NCI-H748 treated with DMSO at 0.1 percent for 48 hours (cell line): ENCODE data around the gene HSPA1A.

ENCODE experiments used
- DNase-seq: peaks from one replicate; lab custom pipeline; 2025; lab: John Stamatoyannopoulos, UW

The HSPA1A gene

DNA sequence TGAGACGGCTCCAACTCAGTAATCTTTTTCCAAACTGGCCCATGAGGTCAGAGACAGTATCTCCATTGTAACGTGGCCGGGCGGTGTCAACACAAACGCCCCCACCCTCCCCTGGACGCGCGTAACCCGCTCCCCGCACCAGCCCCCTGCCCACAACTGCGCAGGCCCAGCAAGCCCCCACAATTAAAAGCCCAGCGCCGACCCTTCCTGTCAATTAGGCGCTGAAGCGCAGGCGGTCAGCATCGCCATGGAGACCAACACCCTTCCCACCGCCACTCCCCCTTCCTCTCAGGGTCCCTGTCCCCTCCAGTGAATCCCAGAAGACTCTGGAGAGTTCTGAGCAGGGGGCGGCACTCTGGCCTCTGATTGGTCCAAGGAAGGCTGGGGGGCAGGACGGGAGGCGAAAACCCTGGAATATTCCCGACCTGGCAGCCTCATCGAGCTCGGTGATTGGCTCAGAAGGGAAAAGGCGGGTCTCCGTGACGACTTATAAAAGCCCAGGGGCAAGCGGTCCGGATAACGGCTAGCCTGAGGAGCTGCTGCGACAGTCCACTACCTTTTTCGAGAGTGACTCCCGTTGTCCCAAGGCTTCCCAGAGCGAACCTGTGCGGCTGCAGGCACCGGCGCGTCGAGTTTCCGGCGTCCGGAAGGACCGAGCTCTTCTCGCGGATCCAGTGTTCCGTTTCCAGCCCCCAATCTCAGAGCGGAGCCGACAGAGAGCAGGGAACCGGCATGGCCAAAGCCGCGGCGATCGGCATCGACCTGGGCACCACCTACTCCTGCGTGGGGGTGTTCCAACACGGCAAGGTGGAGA lies at the start of gene HSPA1A, which contains the start of gene HSPA1L:
HSPA1A (plus strand) TSS at position 519 of the 814 bp plus-strand sequence; CDS start at position 733, 214 bp downstream.
HSPA1L (minus strand) TSS at position 259 of the 814 bp plus-strand sequence. CDS start 3,311 bp downstream, outside the sequence.
- peak; percentile 97 for DNase-seq

DNA sequence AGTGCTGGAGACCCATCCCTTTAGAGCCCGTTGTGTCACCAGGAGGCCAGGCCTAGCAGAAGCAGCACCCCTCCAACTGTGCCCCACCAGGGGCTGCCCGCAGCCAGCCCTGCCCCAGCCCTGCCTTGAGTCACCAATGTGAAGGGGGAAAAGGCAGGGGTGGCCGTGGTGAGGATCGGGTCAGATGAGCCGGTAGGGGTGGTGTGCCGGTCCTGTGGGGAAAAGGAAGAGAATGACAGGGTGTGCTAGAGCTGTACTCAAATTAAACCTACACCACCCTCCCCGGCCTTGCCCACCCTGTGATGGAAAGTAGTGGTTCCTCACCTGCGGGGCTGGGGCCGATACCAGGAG lies 49.8 kb upstream of the HSPA1A start:
- DNase-seq = no peak

DNA sequence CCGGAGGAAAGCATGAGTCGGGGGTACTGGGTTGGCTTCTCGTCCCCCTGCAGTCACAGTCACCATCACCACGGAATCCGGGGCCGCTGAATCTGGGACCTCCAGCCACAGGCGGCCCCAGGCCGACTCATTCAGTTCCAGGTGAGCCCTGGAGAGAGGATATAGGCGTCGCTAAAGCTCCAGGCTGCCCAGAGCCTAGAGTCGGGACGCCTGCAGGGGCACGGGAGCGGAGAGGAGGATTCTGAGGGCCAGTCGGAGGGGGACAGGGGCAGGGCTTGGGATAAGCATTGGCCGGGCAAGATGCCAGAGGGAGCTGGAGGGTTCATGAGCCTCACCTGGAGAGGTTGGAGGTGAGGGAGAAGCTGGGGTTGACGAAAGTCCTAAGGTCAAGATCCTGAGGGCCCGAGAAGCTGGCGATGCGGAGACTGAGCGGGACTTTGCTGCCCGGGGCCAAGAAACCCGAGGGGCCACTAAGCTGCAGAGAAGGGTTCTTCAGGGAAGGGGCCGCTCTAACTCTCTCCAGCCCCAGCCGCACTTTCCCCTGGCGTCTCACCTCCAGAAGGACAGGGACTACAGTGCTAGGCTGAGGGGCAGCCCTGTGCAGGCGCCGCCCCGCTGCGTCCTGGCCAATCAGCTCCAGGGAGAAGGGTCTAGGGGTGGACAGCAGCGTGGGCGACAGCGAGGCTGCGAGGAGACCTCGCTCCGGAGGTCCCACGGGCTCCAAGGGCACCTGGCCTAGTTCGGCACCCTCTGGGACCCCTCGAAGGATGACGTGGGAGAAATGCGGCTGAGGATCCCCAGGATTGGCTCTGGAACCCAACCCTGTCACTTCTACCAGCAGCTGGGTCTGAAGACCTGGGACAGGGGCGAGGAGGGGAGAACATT lies 49.2 kb upstream of the HSPA1A start:
- DNase-seq = no peak

DNA sequence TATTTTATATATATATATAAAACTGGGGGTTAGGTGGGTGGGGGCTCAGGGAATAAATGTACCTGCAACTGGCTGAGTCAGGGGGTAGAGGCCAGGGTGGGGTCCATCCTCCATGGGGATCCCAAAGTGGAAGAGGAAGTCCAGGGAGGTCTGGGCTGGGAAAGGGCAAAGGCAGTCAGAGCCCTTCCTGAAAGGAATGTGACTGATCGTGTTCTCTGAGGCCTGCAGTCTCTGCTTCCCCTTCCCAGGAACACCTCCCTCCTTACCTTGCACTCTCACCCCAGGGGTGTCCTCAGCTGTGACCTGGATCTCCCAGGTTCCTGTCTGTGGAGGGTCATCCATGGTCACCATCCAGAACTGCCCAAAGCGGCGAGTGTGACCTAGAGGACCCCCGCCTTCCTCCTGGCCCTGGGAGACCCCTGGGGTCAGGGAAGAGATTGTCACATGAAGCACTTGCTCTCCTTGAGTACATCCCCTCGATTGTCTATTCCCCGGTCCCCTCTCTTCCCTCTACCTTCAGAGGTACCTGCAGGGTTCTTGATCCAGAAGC lies 48.2 kb upstream of the HSPA1A start:
- DNase-seq = no peak

DNA sequence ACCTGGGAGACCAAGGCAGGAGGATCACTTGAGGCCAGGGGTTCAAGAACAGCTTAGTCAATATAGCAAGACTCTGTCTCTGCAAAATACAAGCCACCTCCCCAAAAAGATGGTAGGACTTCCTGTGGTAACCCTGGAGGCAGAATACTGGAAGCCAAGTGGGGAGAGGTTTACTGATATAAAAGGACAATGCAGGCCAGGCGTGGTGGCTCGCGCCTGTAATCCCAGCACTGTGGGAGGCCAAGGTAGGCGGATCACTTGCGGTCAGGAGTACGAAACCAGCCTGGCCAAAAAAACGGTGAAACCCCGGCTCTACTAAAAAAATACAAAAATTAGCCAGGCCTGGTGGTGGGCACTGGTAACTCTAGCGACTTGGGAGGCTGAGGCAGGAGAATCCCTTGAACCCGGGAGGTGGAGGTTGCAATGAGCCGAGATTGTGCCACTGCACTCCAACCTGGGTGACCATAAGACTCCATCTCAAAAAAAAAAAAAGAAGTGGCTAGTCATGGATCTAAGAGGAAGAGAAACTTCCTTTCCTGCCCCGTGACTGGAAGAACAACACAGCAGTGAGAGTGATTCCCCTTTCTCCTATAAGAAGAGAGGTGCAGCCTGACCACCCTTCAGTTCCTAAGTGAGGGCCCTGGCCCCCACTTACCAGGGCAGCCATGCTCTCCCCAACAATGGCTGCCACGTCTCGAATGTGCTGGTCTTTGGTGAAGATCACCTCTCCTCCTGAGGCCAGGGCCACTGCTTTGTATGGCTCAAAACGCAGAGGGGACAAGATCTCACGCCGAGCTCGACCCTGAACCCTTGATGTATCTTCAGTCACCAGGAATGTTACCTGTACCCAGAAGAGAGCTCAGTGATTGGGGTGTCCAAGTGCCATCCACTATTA lies 46.7 kb upstream of the HSPA1A start:
- DNase-seq = no peak

DNA sequence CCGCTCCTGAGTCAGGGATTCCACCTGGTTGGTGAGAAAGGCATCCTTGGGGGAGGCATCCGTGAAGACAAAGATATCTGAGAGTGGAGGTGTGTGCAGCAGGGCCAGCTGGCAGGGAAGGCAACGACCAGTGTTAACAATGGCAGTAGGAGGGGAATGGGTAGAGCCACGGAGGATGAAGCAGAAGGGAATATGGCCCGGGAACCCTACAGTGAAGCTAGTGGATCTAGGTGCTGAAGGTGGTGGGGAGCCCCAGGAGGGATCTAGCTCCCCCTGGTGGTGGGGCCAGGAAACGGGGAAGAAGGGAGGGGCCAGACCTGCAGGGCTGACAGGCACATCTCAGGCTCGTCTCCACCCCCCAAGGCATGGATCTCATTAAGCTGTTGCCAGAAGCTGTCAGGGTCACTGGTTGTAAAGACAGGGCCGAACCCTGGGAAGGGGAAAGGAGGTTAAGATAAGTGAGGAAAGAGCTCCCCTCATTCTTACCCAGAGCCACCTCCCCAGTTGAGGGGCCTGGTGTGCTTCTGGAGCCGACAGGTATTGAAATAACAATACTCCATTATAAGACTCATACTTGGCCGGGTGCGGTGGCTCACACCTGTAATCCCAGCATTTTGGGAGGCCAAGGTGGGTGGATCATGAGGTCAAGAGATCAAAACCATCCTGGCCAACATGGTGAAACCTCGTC lies 45.5 kb upstream of the HSPA1A start:
- DNase-seq = peak; percentile 63

DNA sequence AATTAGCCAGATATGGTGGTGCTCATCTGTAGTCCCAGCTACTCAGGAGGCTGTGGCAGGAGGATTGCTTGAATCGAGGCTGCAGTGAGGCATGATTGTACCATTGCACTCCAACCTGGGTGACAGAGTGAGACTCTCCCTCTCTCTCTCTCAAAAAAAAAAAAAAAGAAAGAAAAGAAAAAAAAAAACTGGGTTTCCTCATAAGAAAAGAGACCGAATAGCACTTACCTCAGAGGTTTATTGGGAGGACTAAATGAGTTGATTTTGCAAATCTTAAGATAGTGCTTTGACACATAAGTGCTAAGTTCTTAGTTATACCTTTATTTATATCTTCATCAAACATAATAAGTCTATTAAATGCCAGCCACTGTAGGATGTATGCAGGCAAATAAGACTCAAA lies 44.5 kb upstream of the HSPA1A start:
- DNase-seq = no peak

DNA sequence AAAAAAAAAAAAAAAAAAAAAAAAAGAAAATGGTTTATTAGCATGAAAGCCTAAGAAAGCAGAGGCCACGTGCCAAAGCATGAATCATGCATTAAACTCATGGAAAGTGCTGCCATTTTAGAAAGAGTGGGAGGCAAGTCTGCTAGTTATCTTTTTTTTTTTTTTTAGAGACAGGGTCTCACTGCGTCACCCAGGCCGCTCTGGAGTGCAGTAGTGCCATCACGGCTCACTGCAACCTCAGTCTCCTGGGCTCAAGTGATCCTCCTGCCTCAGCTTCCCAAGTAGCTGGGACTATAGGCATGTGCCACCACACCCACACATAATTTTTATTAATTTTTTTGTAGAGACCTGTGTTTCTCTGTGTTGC lies 43.4 kb upstream of the HSPA1A start:
- no peak for DNase-seq

DNA sequence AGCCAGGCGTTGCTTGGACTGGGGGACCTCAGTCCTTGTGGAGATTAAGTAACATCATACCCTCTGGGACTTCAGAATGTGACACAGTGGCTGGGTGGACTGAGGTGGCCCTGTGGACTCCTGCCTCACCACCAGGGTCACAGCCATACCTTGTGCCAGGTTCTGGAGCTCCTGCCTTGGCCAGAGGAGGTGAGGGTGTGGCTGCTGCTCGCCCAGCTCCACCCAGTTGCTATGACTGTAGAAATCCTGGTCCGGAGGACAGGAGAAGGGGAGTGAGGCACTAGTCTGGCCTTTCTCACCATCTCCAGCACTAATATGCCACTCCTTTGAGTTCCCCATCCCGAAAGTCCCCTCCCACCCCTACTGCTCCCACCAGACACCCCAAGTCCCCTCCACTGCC lies 40.2 kb upstream of the HSPA1A start:
- DNase-seq = no peak

DNA sequence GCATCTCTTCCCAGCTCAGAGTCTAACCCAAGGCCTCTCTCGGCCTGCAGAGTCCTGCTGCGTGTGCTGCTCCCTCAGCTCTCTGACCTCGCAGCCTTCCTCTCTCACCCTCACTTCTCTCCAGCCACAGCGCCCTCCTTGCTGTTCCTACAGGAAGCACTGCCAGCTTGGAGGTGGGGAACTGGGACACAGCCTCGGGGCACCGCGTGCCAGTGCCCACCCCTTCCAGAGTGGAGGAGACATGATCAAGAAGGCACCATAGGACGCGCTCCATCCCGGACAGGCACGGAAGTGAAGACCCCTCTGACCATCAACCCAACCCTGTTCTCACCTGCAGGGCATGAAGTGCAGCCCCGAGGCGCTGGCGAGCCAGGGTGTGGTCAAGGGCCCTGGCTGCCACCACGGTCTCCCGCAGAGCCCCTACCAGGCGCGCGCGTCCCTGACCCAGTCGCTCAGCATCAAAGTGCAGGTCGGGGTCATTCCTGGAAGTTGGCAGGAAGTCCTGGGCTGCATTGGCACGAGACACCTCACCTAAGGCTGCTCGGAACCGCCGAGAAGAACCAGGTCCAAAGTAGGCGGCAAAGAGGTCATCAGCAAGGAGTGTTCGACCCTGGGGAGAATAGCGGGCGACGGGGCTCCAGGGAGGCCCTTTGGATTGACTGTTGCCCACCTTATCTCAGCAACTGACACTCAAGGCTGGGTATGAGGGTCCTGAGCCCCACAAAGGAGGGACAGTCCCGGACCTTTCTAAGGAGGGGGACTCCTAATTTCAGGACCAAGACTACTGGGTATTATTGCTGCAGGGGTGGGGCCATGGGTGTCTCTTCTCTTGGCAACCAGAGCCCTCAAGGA lies 39.5 kb upstream of the HSPA1A start:
- no peak for DNase-seq

DNA sequence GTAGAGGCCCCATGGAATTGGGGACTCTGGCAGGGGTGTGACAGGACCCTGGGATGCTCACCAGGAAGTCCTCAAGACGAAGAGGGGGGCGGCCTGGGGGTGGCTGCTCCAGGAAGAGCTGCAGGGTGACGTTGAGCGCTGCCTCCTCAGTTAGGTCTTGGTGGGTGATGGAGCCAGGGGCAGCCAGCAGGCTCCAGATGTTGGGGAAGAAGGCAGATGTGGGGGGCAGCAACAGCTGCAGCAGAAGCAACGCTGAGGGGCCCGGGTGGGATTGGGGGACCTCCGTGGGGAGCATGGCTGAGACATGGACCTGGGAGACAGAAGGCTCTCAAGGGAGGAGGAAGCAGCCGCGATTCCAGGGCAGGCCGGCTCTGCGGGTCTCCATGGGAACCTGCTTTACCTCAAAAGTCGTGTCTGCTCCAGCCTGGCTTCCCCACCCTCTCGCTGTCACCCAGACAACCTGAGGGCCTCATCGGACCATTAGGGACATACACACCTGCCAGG lies 38.8 kb upstream of the HSPA1A start:
- DNase-seq = peak; percentile 46

DNA sequence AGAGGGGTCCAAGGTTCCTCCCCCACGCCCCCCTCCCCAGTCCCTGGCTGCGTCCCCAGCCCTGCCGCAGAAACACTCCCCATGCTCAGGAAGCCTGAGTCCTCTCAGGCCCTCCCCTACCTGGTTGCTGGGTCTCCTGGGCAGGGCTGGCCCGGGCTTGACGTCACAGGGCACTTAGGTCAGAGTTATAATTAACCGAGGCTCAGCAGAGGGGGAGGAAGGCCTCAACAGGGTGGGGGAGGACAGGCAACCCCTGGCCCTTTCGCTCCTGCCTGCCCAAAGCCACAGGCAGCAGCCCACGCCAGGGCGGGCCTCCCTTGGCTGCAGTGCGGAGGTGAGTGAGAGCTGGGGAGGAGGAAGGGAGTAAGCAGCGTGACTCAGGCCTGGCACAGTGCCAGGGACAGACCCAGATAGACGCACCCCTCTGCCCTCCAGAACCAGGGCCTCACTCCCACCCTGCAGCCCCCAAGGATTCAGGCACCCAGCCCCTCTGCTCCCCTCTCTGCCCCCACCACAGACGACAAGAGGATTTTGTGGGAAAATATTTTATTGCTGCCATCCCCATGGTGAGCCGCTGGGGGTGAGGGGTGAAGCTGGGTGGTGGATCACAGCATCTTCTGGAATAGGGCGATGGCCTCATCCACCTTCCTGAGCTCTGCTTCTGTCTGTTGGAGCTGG lies 38.2 kb upstream of the HSPA1A start, which contains the start of gene VWA7:
VWA7 (minus strand) TSS at position 340 of the 678 bp plus-strand sequence. CDS start 549 bp downstream, outside the sequence.
- DNase-seq = peak; percentile 46

DNA sequence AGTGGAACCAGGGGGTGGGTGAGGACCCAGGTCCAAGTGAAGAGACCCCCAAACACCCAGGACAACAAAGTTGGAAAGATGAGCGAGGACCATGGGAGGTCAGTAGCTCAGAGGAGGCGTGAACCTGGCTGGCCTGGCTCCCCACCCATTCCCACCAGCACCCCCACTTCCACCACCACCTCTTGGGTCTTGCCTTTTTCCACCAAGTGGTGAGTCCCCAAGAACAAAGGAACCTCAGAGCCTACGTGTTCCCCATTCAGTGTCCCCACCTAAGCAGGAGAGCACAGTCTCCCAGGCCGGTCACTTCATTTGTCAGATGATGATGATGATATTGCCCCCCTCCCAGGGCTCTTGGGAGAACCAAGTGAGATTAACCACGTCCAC lies 37.7 kb upstream of the HSPA1A start:
- no peak for DNase-seq

DNA sequence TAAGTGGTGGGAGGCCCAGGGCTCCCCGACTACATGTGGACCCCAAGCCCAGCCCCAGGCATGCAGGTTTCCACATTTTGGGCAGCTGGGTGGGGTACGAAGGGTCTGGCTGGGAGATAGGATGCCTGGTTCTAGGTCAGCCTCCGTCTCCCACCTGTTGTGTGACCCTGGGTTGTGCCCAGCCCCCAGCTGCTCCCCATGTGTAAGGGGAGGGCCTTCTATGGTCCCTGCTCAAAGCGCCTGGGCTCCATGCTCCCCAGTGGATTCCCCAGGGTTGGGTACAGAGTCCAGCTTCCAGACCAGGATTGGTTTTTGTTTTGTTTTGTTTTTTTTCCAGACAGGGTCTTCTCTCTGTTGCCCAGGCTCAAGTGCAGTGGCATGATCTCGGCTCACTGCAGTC lies 37.1 kb upstream of the HSPA1A start:
- DNase-seq = no peak

DNA sequence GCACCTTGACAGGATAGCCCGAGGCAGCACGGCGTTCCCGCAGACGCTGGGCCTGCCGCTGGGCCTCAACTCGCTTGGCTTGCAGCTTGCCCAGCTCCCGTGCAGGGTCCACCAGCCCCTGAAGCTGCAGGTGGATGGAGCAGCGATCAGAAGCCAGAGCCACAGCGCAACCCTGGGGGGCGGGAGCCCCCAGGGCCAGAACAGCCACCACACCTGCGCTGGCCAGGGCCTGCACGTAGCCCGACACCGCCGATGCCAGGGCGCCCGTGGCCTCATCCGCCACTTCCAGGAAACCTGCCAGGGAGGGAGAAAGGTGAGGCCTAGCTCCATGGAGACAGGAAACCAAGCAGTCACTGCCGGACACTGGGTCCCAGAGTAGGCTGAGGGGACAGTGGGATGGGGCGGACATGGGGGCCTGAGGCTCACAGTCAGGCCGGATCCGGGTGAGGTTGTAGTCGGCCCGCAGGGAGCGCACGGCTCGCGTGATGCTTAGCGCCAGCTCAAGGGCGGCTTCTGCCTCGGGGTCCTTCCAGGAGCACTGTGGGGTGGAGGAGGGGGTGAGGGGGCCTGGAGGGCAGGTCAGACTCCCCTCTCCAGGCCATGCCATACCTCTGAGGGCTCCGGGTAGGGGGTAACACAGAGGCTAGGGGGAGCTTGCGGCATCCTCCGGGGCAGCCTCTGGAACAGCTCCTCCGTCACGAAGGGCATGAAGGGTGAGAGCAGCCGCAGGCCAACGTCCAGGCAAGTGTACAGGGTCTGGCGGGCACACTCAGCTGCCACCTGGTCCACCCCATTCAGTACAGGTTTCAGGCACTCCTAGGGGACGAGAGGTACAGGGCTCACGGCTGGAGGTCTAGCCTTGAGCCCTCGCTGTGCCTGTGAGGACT lies 36.1 kb upstream of the HSPA1A start:
- no peak for DNase-seq

DNA sequence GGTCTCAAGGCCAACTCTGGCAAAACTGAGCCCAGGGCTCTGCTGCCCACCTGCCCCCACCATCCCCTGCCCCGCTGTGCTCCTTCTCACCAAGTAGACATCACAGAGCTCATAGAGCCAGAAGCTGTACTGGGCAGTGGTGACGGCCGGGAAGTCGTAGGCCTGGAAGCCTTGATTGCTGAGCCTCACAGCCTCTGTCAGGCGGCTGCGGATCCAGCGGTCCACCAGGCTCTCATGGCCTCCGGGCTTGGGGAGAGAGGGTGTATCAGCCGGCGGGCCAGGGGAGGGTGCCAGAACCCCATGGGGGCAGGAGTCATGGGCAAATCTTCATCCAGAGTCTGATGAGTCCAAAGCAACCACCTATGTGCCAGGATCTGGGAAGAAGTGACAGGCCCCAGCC lies 35.4 kb upstream of the HSPA1A start:
- no peak for DNase-seq

DNA sequence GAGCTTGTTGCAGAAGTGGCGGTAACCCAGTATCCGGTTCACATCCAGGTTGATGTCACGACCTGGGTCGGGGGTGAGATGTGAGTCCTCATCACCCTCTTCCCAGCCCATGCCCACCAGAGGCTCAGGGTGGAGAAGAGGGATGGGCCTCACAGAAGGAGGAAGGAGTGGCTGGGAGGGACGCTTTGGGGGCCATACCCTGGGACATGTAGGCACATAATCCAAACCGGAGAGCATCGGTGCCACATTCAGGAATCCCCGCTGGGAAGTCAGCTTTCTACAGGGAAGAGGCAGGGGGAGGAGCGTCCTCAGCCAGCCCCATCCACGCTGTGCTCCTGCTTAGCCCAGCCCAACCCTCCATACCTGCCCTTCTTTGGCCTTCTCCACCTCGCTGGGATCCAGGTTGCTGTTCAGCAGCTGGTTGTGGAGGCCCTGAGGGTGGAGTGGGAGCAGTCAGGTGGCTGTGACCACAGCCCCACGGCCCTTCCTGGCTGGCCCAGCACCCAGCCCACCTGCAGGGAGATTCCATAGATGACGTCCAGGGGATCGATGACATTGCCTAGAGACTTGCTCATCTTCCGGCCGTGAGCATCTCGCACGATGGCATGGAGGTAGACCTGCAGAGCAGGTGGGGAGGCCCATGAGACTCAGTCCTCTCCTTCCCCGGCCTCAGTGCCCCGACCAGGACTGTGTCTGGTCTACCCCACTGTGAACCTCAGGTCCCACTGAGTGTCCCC lies 34.7 kb upstream of the HSPA1A start:
- no peak for DNase-seq
